Fibroblast of villous mesenchyme (primary cell): ENCODE measurements around the gene DTD1. TPM values are rescaled to one million over a fixed set of nuclear protein-coding genes. Genes with fewer than 3 reads are reported as not detected.

Source experiments
- DNase-seq: peaks from one replicate; pipeline ENCODE4 v3.0.0-alpha.2; 2010; ENCODE audit warnings: low read depth
- H3K4me3 ChIP-seq: 2 replicates; pipeline ENCODE4 v1.5.1; 2011; ENCODE audit warnings: low read depth, mild to moderate bottlenecking, low read length
- total RNA-seq: library from RNA; depleted of rRNA; stranded (reverse); fragments of >200 nt; gene quantifications from 2 replicates; pipeline ENCODE4 v1.2.3, GENCODE V29; 2012
- TF ChIP-seq, protein P1 (sequence below): IDR thresholded peaks from 2 replicates; pipeline ENCODE4 v1.5.1; 2012; ENCODE audit warnings: low read depth, mild to moderate bottlenecking, low read length; ENCODE audit not compliant: insufficient read depth

Gene DTD1
- total RNA-seq, 1 donor: 47.1 TPM

DNA sequence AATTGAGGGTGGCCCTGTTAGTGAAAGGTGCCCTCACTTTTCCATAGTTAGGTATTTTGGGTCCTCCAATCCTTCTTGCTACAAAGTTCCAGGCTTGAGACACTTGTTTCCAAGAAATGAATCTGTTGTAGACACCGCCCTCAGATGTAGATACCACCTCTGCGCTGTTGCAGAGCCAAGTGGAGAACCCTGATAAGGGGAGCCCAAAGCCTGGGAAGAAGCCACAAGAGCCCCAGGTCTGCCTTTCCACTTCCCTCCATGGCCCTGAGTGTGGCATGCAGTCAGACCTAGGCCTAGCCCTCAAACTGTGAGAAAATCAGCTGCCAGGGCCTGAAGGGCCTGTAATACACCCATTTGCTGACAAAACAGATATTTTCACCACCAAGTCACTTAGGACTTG, 37.1 kb downstream of the DTD1 start:
- H3K4me3 ChIP-seq: no peak overlapping the region
- TF ChIP-seq, protein P1, sequence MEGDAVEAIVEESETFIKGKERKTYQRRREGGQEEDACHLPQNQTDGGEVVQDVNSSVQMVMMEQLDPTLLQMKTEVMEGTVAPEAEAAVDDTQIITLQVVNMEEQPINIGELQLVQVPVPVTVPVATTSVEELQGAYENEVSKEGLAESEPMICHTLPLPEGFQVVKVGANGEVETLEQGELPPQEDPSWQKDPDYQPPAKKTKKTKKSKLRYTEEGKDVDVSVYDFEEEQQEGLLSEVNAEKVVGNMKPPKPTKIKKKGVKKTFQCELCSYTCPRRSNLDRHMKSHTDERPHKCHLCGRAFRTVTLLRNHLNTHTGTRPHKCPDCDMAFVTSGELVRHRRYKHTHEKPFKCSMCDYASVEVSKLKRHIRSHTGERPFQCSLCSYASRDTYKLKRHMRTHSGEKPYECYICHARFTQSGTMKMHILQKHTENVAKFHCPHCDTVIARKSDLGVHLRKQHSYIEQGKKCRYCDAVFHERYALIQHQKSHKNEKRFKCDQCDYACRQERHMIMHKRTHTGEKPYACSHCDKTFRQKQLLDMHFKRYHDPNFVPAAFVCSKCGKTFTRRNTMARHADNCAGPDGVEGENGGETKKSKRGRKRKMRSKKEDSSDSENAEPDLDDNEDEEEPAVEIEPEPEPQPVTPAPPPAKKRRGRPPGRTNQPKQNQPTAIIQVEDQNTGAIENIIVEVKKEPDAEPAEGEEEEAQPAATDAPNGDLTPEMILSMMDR: no peak
- DNase-seq: no peak

DNA sequence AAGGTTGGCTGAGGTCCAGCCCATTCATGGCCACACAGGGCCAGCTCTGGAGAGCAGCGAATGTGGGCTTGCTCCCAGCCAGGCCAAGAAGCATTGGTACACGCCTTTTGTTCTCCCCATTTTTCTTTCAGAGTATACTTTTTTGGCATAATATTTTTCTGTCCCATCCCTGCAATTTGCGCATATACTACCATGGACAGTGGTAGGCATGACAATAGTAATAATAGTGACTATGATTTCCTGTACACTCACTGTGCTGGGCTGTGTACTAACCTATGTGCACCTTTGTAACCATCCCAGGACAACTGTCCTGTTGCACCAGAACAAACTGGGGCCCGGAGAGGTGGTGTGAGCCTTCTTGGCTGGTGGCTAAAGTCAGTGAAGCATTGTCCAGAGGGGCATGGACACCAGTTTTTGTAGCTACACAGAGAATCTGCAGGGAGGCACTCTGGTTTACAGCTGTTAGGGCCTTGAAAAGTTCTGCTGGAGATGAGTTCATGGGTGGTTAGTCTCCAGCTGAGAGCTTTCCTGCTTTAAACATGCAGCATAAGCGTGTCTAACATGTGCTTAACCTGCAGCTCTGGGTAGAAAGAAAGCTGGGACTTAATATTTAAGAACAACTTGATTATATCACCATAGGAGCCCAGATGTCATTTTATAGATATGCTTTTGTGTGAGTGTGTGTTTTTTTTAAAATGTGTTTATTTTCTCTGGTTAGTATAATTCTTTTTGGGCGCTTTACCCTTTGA, 38.2 kb downstream of the DTD1 start:
- no peak overlapping the region for H3K4me3 ChIP-seq
- TF ChIP-seq, protein P1: no peak
- no peak for DNase-seq

DNA sequence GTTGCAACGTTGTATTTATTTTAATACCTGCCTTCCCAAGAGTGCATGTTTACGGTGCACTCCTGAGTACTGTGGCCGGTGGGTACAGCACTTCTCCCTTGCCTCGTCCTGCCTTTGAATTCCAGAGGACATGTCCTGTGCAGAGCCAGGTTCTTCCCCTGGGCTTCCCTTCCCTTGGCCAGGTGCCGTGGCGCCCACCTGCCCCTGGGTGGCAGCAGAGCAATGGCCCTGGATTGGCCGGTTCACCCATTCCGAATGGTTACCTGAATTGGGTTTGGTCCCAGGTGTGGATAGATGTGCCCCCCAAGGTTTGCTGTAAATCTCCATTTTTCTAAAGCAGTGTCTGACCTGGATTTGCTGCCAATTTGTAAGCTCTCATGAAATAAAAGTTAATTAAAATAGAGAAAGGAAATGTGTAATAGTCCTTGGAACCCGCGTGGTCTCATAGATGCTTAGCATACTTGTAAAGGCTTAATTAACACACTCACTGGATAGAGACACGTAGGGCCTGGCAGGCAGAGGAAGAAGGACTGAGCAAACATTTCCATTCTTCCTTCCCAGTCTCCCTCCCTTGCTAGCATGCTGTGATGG, 40.6 kb downstream of the DTD1 start:
- TF ChIP-seq, protein P1: peak; percentile 57
- H3K4me3 ChIP-seq: no peak overlapping the region
- DNase-seq: no peak

DNA sequence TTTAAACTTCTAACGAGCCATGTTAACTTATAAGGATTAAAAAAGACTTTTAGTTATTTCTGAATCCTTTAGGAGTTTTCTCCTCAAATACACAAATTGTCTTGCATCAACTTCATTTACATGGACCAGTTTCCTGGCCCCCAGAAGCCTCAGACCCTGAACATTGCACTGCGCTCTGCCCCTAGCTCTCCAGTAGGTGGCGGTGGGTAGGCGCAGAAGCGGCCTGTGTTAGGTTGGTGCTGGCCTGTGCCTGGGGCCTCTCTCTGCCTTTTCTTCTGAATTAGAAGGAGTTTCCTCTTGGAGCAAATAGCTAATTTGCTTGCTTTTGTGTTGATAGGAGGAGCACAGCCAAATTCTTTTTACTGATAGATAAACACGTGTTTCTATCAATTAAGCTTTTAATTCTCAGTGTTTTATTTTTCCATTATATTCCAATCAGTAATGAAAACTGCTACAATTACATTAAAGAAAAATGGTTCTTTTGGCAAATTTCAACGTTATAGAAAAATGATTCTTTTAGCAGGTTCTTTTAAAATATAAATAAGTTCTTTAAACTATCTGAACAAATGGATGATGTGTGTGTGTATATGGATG, 44.4 kb downstream of the DTD1 start:
- H3K4me3 ChIP-seq: no peak overlapping the region
- peak; percentile 67 for DNase-seq
- TF ChIP-seq, protein P1: peak; percentile 98

DNA sequence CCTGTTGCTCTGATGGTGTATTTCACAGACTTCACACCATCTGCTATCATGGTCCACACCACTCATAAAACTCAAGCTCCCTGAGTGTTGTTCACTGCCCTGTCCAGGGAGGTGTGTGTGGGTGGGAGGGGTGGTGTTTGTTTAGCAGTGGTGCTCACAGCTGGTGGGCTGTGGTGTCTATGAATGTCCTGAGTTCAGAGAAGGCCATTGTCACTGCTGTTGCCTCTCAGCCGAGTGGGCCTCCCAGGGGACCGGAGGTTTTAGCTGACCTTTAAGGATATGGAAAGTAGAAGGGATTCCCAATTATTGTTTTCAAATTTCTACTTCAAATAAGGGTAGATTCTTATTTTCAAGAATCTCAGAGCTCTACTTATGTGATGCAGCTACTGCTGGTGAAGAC, 45.6 kb downstream of the DTD1 start:
- TF ChIP-seq, protein P1: no peak
- H3K4me3 ChIP-seq: no peak overlapping the region
- DNase-seq: no peak

DNA sequence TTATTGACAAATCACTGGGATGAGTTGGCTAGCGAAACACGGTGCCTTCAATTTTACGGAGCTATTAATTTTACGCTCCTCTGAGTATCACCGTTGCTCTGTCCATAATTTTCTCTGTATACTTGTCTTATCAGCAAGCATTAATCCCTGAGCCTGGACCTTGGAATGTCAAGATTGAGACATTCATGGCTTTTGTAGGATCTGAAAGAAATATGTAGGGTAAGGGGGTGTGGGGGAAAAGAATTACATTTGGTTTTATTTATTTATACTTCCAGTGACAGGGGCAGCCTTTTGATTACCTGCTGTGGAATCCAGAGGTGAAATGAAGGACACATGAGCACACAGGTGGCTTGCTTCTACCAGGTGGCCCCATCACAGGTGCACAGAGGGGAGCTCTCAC, 46.6 kb downstream of the DTD1 start:
- TF ChIP-seq, protein P1: no peak
- H3K4me3 ChIP-seq: no peak overlapping the region
- peak; percentile 9 for DNase-seq
